ENCODE measurements around the gene NMU. TPM values are rescaled to one million over a fixed set of nuclear protein-coding genes. Genes with fewer than 3 reads are reported as not detected.

Gene NMU
- total and polyA plus RNA-seq, 9 of the 15 experiments (the other 6 are each of a cell fraction or from before 2014, with no cell fraction given), result 73.8 to 846 (median 599) TPM

DNA sequence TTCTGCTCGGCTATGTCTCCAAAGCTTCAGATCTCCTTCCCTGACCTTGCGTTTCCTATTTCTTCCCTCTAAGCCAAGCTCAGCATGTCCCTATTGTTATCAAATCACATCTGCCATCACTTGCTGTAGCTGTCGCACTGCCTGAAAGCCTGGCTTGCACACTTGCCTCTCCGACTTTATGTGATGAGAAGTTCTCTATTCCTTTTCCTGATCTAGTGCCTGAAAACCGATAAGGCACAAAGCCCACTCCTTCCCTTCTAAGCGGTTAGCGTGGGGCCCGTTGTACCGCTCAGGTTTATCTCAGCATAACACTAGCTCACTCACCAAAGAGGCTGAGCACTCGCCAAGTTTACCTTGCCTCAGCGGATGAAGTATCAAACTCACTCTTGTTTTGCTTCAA lies 816 bp downstream of the NMU start (continued):
- TF ChIP-seq ZNF253 (CRISPR knock-in tag; conservative IDR thresholded peaks at IDR 0.05) (no peak), ZNF707 (CRISPR knock-in tag; conservative IDR thresholded peaks at IDR 0.05) (no peak), NCOR1 (IDR thresholded peaks at IDR 0.05) (0 out of 2 replicates have a peak, but pooled peaks have one; percentile 2), JUNB (CRISPR knock-in tag; conservative IDR thresholded peaks at IDR 0.05) (no peak), CHD1 (IDR thresholded peaks at IDR 0.05; ENCODE audit: low read length) (no peak), STAG1 (CRISPR knock-in tag; IDR thresholded peaks at IDR 0.05; ENCODE audit: borderline replicate concordance) (no peak), GATA2 (CRISPR knock-in tag; IDR thresholded peaks at IDR 0.05) (peak; percentile 65), MTA2 (IDR thresholded peaks at IDR 0.05; ENCODE audit: low read depth) (no peak), SMARCE1 (IDR thresholded peaks at IDR 0.05) (peak; percentile 52; the same call in 1 of the 2 replicates), MAFK (IDR thresholded peaks at IDR 0.05; ENCODE audit: low read length) (no peak), SUPT5H (IDR thresholded peaks at IDR 0.05) (no peak), PHF20 (IDR thresholded peaks at IDR 0.05; ENCODE audit: partially characterized antibody) (no peak), ZNF175 (CRISPR knock-in tag; IDR thresholded peaks at IDR 0.05; ENCODE audit: low read depth) (no peak), GATAD2B (IDR thresholded peaks at IDR 0.05; ENCODE audit: borderline replicate concordance) (peak; percentile 47; the same call in 1 of the 2 replicates), ZNF134 (CRISPR knock-in tag; conservative IDR thresholded peaks at IDR 0.05) (no peak), SNIP1 (IDR thresholded peaks at IDR 0.05; ENCODE audit: low read depth) (no peak), FOSL1 (tag; conservative IDR thresholded peaks at IDR 0.05) (no peak), SIN3A (IDR thresholded peaks at IDR 0.05; ENCODE audit: borderline replicate concordance in 2 of 2, control insufficient read depth in 1 of 2, low read depth in 2 of 2, low read length in 2 of 2) (no peak), TCF3 (CRISPR knock-in tag; IDR thresholded peaks at IDR 0.05) (peak; percentile 57), PML (IDR thresholded peaks at IDR 0.05; ENCODE audit: low read length) (no peak)
- TF ChIP-seq, protein P1, sequence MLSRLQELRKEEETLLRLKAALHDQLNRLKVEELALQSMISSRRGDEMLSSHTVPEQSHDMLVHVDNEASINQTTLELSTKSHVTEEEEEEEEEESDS (CRISPR knock-in tag; IDR thresholded peaks at IDR 0.05), result no peak
- TF ChIP-seq, protein P2, sequence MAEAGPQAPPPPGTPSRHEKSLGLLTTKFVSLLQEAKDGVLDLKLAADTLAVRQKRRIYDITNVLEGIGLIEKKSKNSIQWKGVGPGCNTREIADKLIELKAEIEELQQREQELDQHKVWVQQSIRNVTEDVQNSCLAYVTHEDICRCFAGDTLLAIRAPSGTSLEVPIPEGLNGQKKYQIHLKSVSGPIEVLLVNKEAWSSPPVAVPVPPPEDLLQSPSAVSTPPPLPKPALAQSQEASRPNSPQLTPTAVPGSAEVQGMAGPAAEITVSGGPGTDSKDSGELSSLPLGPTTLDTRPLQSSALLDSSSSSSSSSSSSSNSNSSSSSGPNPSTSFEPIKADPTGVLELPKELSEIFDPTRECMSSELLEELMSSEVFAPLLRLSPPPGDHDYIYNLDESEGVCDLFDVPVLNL (CRISPR knock-in tag; IDR thresholded peaks at IDR 0.05; ENCODE audit: low read depth), result no peak
- TF ChIP-seq, protein P3, sequence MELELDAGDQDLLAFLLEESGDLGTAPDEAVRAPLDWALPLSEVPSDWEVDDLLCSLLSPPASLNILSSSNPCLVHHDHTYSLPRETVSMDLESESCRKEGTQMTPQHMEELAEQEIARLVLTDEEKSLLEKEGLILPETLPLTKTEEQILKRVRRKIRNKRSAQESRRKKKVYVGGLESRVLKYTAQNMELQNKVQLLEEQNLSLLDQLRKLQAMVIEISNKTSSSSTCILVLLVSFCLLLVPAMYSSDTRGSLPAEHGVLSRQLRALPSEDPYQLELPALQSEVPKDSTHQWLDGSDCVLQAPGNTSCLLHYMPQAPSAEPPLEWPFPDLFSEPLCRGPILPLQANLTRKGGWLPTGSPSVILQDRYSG (tag; conservative IDR thresholded peaks at IDR 0.05; ENCODE audit: low read depth), result no peak
- TF ChIP-seq, protein P4, sequence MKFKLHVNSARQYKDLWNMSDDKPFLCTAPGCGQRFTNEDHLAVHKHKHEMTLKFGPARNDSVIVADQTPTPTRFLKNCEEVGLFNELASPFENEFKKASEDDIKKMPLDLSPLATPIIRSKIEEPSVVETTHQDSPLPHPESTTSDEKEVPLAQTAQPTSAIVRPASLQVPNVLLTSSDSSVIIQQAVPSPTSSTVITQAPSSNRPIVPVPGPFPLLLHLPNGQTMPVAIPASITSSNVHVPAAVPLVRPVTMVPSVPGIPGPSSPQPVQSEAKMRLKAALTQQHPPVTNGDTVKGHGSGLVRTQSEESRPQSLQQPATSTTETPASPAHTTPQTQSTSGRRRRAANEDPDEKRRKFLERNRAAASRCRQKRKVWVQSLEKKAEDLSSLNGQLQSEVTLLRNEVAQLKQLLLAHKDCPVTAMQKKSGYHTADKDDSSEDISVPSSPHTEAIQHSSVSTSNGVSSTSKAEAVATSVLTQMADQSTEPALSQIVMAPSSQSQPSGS (CRISPR knock-in tag; IDR thresholded peaks at IDR 0.05), result no peak
- TF ChIP-seq, protein P5, sequence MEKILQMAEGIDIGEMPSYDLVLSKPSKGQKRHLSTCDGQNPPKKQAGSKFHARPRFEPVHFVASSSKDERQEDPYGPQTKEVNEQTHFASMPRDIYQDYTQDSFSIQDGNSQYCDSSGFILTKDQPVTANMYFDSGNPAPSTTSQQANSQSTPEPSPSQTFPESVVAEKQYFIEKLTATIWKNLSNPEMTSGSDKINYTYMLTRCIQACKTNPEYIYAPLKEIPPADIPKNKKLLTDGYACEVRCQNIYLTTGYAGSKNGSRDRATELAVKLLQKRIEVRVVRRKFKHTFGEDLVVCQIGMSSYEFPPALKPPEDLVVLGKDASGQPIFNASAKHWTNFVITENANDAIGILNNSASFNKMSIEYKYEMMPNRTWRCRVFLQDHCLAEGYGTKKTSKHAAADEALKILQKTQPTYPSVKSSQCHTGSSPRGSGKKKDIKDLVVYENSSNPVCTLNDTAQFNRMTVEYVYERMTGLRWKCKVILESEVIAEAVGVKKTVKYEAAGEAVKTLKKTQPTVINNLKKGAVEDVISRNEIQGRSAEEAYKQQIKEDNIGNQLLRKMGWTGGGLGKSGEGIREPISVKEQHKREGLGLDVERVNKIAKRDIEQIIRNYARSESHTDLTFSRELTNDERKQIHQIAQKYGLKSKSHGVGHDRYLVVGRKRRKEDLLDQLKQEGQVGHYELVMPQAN (IDR thresholded peaks at IDR 0.05; ENCODE audit: borderline replicate concordance), result 0 out of 2 replicates have a peak, but pooled peaks have one; percentile 23
- TF ChIP-seq, protein P6, sequence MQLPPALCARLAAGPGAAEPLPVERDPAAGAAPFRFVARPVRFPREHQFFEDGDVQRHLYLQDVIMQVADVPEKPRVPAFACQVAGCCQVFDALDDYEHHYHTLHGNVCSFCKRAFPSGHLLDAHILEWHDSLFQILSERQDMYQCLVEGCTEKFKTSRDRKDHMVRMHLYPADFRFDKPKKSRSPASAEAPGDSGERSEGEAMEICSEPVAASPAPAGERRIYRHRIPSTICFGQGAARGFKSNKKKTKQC (CRISPR knock-in tag; IDR thresholded peaks at IDR 0.05), result no peak

Data from K562 (cell line).